Adrenal gland (tissue), 5 donors: ENCODE data around the gene ABCF3.

Source experiments
- CTCF ChIP-seq, 6 experiments: fragments of 450-650 bp in 4 of 6; fragments of 200-600 bp in 2 of 6; sonication (generic) in 1 of 6; IDR thresholded peaks; 1 replicate in 5 of 6; 2 replicates in 1 of 6; pipeline versions ENCODE4 v1.5.1 to v1.8.0; 2016 to 2021; ENCODE audit warnings: antibody characterized with exemption in 6 of 6, mild to moderate bottlenecking in 2 of 6, moderate library complexity in 1 of 6
- POLR2A ChIP-seq, 2 donors: fragments of 450-650 bp; IDR thresholded peaks; one replicate each; pipeline ENCODE4 v1.6.1; 2017; ENCODE audit warnings: antibody characterized with exemption in 2 of 2, mild to moderate bottlenecking in 2 of 2, moderate library complexity in 1 of 2
- donor health status: DM: no; HTN: no; CAD: no.

GRCh38 chr3:184189421-184189820, 3.4 kb downstream of the ABCF3 start:
- TF ChIP-seq POLR2A (IDR thresholded peaks at IDR 0.05), result no peak
- TF ChIP-seq CTCF (IDR thresholded peaks at IDR 0.05), result no peak
